BJ (cell line): ENCODE measurements around the gene RUSC1. TPM values are rescaled to one million over a fixed set of nuclear protein-coding genes. Genes with fewer than 3 reads are reported as not detected.

ENCODE experiments used
- CTCF ChIA-PET: fragments of 350-600 bp; formaldehyde crosslinking; extraction: SDS; loops from one replicate; lab custom pipeline; 2021; ENCODE audit warnings: antibody characterized with exemption, inconsistent platforms; lab: Yijun Ruan, JAX
- POLR2A ChIA-PET: fragments of 300-600 bp; sonication (Branson Sonifier 250); formaldehyde crosslinking; extraction: SDS; loops from one replicate; lab custom pipeline; 2021; ENCODE audit warnings: antibody characterized with exemption; lab: Charles Lee
- DNase-seq: peaks from one replicate; pipeline ENCODE4 v3.0.0-alpha.2; 2011; ENCODE audit warnings: low read depth
- H3K27me3 ChIP-seq: 2 replicates; pipeline ENCODE4 v1.6.0; 2011; ENCODE audit warnings: low read length; ENCODE audit not compliant: control insufficient read depth, insufficient read depth
- H3K36me3 ChIP-seq: 2 replicates; pipeline ENCODE4 v1.5.1; 2011; ENCODE audit warnings: low read length; ENCODE audit not compliant: control insufficient read depth, insufficient read depth
- H3K4me3 ChIP-seq: 2 replicates; pipeline ENCODE4 v1.5.1; 2011; ENCODE audit warnings: low read depth, mild to moderate bottlenecking, control low read depth, low read length
- CTCF ChIP-seq: IDR thresholded peaks from 2 replicates; pipeline ENCODE4 v1.5.1; 2011; ENCODE audit warnings: low read depth, mild to moderate bottlenecking, control low read depth, inconsistent platforms, low read length, moderate library complexity; ENCODE audit not compliant: insufficient read depth
- polyA plus RNA-seq: library from polyadenylated mRNA; depleted of rRNA; stranded (reverse); fragments of >200 nt; gene quantifications from 2 replicates; pipeline ENCODE4 v1.2.3, GENCODE V29; 2011; rRNA removed
- small RNA-seq: library from RNA; depleted of rRNA; stranded (forward); fragments of <200 nt; gene quantifications from one replicate; pipeline ENCODE3, GENCODE V24; 2012; ENCODE audit warnings: low replicate concordance, low read depth; ENCODE audit not compliant: insufficient read length

The RUSC1 gene
- polyA plus RNA-seq, 1 experiment = 34.1 TPM

DNA sequence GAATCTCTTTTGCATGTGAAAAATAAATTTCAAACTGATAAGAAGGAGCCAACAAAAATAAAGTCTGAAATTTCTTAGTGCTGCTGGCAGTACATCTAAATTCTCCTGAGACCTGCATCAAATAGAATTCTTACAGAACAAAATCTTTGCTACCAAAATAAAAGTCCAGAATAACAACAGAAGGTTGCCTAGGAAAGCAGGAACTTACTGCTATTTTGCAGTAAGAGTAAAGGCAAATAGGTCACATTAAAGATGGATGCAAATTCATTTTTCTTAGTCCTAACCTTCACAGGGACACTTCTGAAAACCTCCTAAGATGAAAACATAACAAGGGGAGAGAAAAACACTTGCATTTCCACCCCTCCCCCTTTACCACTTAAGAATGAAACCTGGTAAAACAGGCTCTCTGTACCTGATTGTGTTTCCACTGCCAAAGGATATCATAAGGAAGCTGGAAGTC lies 59.0 kb downstream of the RUSC1 start:
- ChIA-PET CTCF (no interaction called here), POLR2A (no interaction called here)
- no peak overlapping the region for H3K4me3 ChIP-seq

More for the DNA sequence above, 59.0 kb downstream of the RUSC1 start:
- Histone ChIP-seq H3K36me3 (peaks cover 3% of the 10 kb centered on the region; the same call in 1 of the 2 replicates), H3K27me3 (no peaks in the 10 kb centered on the region)
- peak; percentile 2 for DNase-seq
- no peak for TF ChIP-seq CTCF

Small RNAs within 50 kb of the gene (small RNA-seq; reads per million reads assigned to genes)
- not detected for gene RNU6-106P

Other genes starting within 250 kb of the RUSC1 start
- 1.4 and 1.8 TPM in 2 replicates for gene EFNA3, start 242.1 kb upstream of the RUSC1 start, polyA plus RNA-seq
- 1.1 and 1.6 TPM in 2 replicates for gene EFNA1, start 193.0 kb upstream of the RUSC1 start, polyA plus RNA-seq
- gene SLC50A1, start 185.0 kb upstream of the RUSC1 start, polyA plus RNA-seq = 39.5 and 47.4 TPM in 2 replicates
- 28.0 and 34.1 TPM in 2 replicates for gene DPM3, start 180.4 kb upstream of the RUSC1 start, polyA plus RNA-seq
- gene KRTCAP2, start 147.6 kb upstream of the RUSC1 start, polyA plus RNA-seq = 211 and 225 TPM in 2 replicates
- gene TRIM46, start 147.0 kb upstream of the RUSC1 start, polyA plus RNA-seq = 3.5 and 5.4 TPM in 2 replicates
- gene THBS3, start 113.0 kb upstream of the RUSC1 start, polyA plus RNA-seq = 48.0 and 61.4 TPM in 2 replicates
- 56.5 and 72.7 TPM in 2 replicates for gene MTX1, start 112.2 kb upstream of the RUSC1 start, polyA plus RNA-seq
- gene ENTREP3, start 65.4 kb upstream of the RUSC1 start, polyA plus RNA-seq = 10.3 and 15.7 TPM in 2 replicates
- 147 and 193 TPM in 2 replicates for gene SCAMP3, start 58.5 kb upstream of the RUSC1 start, polyA plus RNA-seq
- 46.1 and 57.4 TPM in 2 replicates for gene CLK2, start 47.4 kb upstream of the RUSC1 start, polyA plus RNA-seq
- gene HCN3, start 43.4 kb upstream of the RUSC1 start, polyA plus RNA-seq = 1.8 and 4.0 TPM in 2 replicates
- 0.02 TPM in 2 replicates for gene PKLR, start 19.5 kb upstream of the RUSC1 start, polyA plus RNA-seq
- gene FDPS, start 12.0 kb upstream of the RUSC1 start, polyA plus RNA-seq = 126 and 131 TPM in 2 replicates
- 20.9 and 22.2 TPM in 2 replicates for gene ASH1L, start 241.9 kb downstream of the RUSC1 start, polyA plus RNA-seq